Kidney glomerular epithelial cell (primary cell): ENCODE data around the gene FAM174B.
"Not testable (repeated sequence)": the region's sequence is repeated elsewhere in the genome, so short reads cannot be mapped to it uniquely, and the experiment has no call there.

ENCODE experiments used
- DNase-seq: peaks from one replicate; lab custom pipeline; 2025; lab: John Stamatoyannopoulos, UW

The FAM174B gene

GRCh38 chr15:92617549-92618520 lies 37.7 kb downstream of the FAM174B start:
- peak; percentile 37 for DNase-seq

- no peak for DNase-seq
These were observed 38.7 kb downstream of the FAM174B start for GRCh38 chr15:92616621-92617548.

GRCh38 chr15:92614791-92615785 lies 40.5 kb downstream of the FAM174B start:
- no peak for DNase-seq

GRCh38 chr15:92614301-92614700 lies 41.3 kb downstream of the FAM174B start:
- no peak for DNase-seq

- no peak for DNase-seq
These were observed 41.7 kb downstream of the FAM174B start for GRCh38 chr15:92613841-92614240.

GRCh38 chr15:92612891-92613290 lies 42.7 kb downstream of the FAM174B start:
- DNase-seq, result no peak

GRCh38 chr15:92611995-92612745 lies 43.4 kb downstream of the FAM174B start:
- no peak for DNase-seq

GRCh38 chr15:92611150-92611549 lies 44.4 kb downstream of the FAM174B start:
- no peak for DNase-seq

GRCh38 chr15:92610101-92610520 lies 45.5 kb downstream of the FAM174B start:
- no peak for DNase-seq

- DNase-seq, result no peak
These were observed 46.5 kb downstream of the FAM174B start for GRCh38 chr15:92608866-92609700.

GRCh38 chr15:92606836-92607150 lies 48.8 kb downstream of the FAM174B start:
- not testable (repeated sequence) for DNase-seq

GRCh38 chr15:92606126-92606835 lies 49.3 kb downstream of the FAM174B start:
- no peak for DNase-seq

GRCh38 chr15:92605225-92605944 lies 50.2 kb downstream of the FAM174B start:
- no peak for DNase-seq

GRCh38 chr15:92603743-92604470 lies 51.7 kb downstream of the FAM174B start:
- no peak for DNase-seq

GRCh38 chr15:92603278-92603677 lies 52.3 kb downstream of the FAM174B start:
- DNase-seq, result no peak

GRCh38 chr15:92602267-92602593 lies 53.3 kb downstream of the FAM174B start:
- no peak for DNase-seq

GRCh38 chr15:92601592-92602266 lies 53.8 kb downstream of the FAM174B start:
- no peak for DNase-seq
